Loucy (cell line): ENCODE results near the gene RNF11.

Experiments used
- H2AFZ ChIP-seq: fragments of 200-600 bp; sonication (generic); 2 replicates; pipeline ENCODE4 v1.6.0; 2016; ENCODE audit warnings: antibody characterized with exemption, mild to moderate bottlenecking, low read length, moderate library complexity
- H3F3A ChIP-seq: fragments of 200-600 bp; 2 replicates; pipeline ENCODE4 v1.6.0; 2016; ENCODE audit warnings: antibody characterized with exemption, low read depth, mild to moderate bottlenecking
- H3K27me3 ChIP-seq: fragments of 200-600 bp; sonication (generic); 2 replicates; pipeline ENCODE4 v1.6.1; 2014; ENCODE audit warnings: low read length, mild to moderate bottlenecking; ENCODE audit not compliant: insufficient read depth, poor library complexity, severe bottlenecking
- H3K36me3 ChIP-seq: fragments of 200-600 bp; sonication (generic); 2 replicates; pipeline ENCODE4 v1.6.1; 2016; ENCODE audit warnings: low read length; ENCODE audit not compliant: insufficient read depth
- H3K4me1 ChIP-seq: fragments of 200-600 bp; sonication (generic); 2 replicates; pipeline ENCODE4 v1.5.1; 2014; ENCODE audit warnings: low read length, mild to moderate bottlenecking; ENCODE audit not compliant: insufficient read depth, poor library complexity, severe bottlenecking
- H3K4me2 ChIP-seq: fragments of 200-600 bp; sonication (generic); 2 replicates; pipeline ENCODE4 v1.6.0; 2014; ENCODE audit warnings: antibody characterized with exemption, low read length, low read depth, mild to moderate bottlenecking; ENCODE audit not compliant: poor library complexity, severe bottlenecking
- H3K4me3 ChIP-seq: fragments of 200-600 bp; sonication (generic); 2 replicates; pipeline ENCODE4 v1.5.1; 2014; ENCODE audit warnings: low read length, mild to moderate bottlenecking, mixed read lengths; ENCODE audit not compliant: poor library complexity, severe bottlenecking
- H3K79me2 ChIP-seq: fragments of 200-600 bp; sonication (generic); 2 replicates; pipeline ENCODE4 v1.6.1; 2014; ENCODE audit warnings: low read length; ENCODE audit not compliant: insufficient read depth
- H3K9ac ChIP-seq: fragments of 200-600 bp; sonication (generic); 2 replicates; pipeline ENCODE4 v1.6.0; 2014; ENCODE audit warnings: mild to moderate bottlenecking, low read depth, low read length, moderate library complexity; ENCODE audit not compliant: poor library complexity, severe bottlenecking
- H3K9me2 ChIP-seq: fragments of 200-600 bp; sonication (generic); replicated peaks from 2 replicates; pipeline ENCODE4 v1.6.1; 2016; ENCODE audit warnings: low read depth, low read length, mixed read lengths
- H3K9me3 ChIP-seq: fragments of 200-600 bp; sonication (generic); 2 replicates; pipeline ENCODE4 v1.6.1; 2014; ENCODE audit warnings: mild to moderate bottlenecking, antibody characterized with exemption, low read length, low read depth; ENCODE audit not compliant: insufficient read depth
- H4K20me1 ChIP-seq: fragments of 200-600 bp; sonication (generic); 2 replicates; pipeline ENCODE4 v1.6.0; 2014; ENCODE audit warnings: antibody characterized with exemption, low read length, mild to moderate bottlenecking; ENCODE audit not compliant: insufficient read depth, poor library complexity, severe bottlenecking
- EZH2phosphoT487 ChIP-seq: fragments of 200-600 bp; IDR thresholded peaks from 2 replicates; pipeline ENCODE4 v1.6.1; 2018; ENCODE audit warnings: antibody characterized with exemption, mild to moderate bottlenecking, moderate library complexity, borderline replicate concordance
- TF ChIP-seq, protein P1 (sequence below): fragments of 200-600 bp; sonication (generic); conservative IDR thresholded peaks from 2 replicates; pipeline ENCODE4 v1.5.1; 2014; ENCODE audit warnings: mild to moderate bottlenecking, antibody characterized with exemption, low read length

RNF11 gene

DNA sequence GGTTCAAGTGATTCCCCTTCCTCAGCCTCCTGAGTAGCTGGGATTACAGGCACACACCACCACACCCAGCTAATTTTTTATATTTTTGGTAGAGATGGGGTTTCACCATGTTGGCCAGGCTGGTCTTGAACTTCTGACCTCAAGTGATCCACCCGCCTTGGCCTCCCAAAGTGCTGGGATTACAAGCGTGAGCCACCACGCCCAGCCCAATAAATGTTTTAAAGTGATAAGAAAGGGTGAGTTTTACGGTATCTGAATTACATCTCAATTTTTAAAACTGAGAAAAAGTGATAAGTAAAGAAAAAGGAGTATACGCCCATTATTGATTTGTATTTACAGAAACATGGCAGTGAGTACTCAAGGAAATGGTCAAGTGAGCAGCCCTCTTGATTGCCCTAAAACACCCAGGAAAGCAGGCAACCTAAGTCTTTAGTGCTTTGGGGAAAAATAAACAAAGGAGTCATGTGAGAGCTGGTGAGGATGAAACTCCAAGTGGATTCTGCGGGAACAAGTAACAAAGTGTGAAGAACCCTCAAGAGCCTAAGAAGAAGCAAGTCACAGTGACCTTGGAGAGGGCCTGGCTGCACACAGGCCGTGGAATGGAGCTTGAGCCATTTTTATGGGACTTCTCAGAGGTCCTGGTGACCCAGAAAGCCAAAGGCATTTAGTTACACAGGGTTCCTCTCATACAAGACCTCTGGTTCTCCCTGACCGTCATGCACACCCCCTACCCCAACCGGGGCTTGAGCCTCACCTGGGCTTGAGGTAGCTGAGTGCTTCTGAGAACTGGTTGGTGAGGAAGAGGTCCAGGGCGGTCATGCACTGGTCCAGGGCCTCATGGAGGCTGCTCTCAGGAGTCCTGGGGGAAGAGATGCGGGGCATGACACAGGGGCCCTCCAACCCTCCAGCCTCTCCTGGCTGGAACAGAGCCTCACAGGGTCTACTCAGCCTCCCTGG, 85.2 kb downstream of the RNF11 start:
- Histone ChIP-seq H3K4me2 (no peak overlapping the region), H3K36me3 (no peaks in the 10 kb centered on the region), H3K4me1 (peaks cover 10% of the 10 kb centered on the region), H2AFZ (no peak overlapping the region), H4K20me1 (no peaks in the 10 kb centered on the region), H3K9me3 (no peaks in the 10 kb centered on the region), H3F3A (no peaks in the 10 kb centered on the region), H3K4me3 (no peak overlapping the region), H3K9me2 (no peaks in the 10 kb centered on the region), H3K79me2 (no peaks in the 10 kb centered on the region), H3K9ac (no peak overlapping the region), H3K27me3 (no peaks in the 10 kb centered on the region)
- no peak for TF ChIP-seq EZH2phosphoT487
- TF ChIP-seq, protein P1, sequence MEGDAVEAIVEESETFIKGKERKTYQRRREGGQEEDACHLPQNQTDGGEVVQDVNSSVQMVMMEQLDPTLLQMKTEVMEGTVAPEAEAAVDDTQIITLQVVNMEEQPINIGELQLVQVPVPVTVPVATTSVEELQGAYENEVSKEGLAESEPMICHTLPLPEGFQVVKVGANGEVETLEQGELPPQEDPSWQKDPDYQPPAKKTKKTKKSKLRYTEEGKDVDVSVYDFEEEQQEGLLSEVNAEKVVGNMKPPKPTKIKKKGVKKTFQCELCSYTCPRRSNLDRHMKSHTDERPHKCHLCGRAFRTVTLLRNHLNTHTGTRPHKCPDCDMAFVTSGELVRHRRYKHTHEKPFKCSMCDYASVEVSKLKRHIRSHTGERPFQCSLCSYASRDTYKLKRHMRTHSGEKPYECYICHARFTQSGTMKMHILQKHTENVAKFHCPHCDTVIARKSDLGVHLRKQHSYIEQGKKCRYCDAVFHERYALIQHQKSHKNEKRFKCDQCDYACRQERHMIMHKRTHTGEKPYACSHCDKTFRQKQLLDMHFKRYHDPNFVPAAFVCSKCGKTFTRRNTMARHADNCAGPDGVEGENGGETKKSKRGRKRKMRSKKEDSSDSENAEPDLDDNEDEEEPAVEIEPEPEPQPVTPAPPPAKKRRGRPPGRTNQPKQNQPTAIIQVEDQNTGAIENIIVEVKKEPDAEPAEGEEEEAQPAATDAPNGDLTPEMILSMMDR, result no peak

DNA sequence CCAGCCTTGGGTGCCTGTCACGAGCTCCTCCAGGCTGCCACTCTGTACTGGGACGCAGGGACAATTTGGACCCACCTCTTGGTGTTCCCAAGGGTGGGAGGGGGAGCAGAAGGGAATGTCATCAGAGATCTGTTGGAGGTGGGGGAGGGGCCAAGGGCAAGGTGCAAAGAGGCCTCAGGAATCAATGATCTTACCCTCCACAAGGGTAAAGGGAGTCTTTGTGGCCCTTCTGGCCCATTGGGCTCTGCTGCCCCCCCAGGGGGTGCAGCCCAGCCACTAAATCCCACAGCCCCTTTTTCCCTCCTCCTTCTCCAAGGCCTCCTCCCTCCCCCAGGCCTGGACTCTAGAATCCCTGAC, 85.8 kb downstream of the RNF11 start:
- Histone ChIP-seq H3K4me1 (peaks cover 3% of the 10 kb centered on the region), H3K36me3 (no peaks in the 10 kb centered on the region), H4K20me1 (no peaks in the 10 kb centered on the region), H2AFZ (no peak overlapping the region), H3K27me3 (no peaks in the 10 kb centered on the region), H3K9me3 (no peaks in the 10 kb centered on the region), H3K79me2 (no peaks in the 10 kb centered on the region), H3K9me2 (no peaks in the 10 kb centered on the region), H3F3A (no peaks in the 10 kb centered on the region), H3K9ac (no peak overlapping the region), H3K4me2 (no peak overlapping the region), H3K4me3 (no peak overlapping the region)
- TF ChIP-seq EZH2phosphoT487, result no peak
- TF ChIP-seq, protein P1, result no peak

DNA sequence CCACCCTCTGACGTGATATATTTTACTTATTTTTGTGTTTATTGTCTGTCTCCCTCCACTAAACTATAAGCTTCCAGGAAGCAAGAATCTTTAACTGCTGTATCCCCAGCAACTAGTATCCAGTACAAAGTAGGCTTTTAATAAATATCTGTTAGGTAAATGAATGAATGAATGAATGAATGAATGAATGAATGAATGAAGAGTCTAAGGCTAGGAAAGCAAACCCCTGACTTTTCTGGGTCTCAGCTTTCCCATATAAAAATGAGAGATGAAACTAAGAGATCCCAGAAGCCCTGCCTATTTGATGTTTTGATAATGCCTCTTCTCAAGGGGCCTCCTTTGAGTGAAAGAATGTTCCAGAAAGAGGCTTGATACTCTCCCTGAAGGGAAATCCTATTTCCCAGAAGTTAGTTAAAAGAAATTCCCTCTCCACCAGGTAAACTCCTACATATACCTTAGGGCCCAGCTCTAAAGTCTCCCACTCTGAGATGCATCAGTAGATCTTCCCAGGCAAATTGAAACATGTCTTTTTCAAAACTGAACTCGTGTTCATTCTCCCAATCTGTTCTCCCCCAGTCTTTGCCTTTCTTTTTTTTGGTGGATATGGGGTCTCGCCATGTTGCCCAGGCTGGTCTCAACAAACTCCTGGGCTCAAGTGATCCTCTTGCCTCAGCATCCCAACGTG, 86.5 kb downstream of the RNF11 start:
- TF ChIP-seq EZH2phosphoT487, result no peak
- TF ChIP-seq, protein P1, result no peak
- no peaks in the 10 kb centered on the region for H3F3A ChIP-seq
- H4K20me1 ChIP-seq, result no peaks in the 10 kb centered on the region
- H3K9me3 ChIP-seq, result no peaks in the 10 kb centered on the region
- no peaks in the 10 kb centered on the region for H3K36me3 ChIP-seq
- H3K4me3 ChIP-seq, result no peak overlapping the region
- no peaks in the 10 kb centered on the region for H3K9me2 ChIP-seq
- no peaks in the 10 kb centered on the region for H3K27me3 ChIP-seq
- no peaks in the 10 kb centered on the region for H3K79me2 ChIP-seq
- H2AFZ ChIP-seq, result no peak overlapping the region
- no peak overlapping the region for H3K9ac ChIP-seq
- no peaks in the 10 kb centered on the region for H3K4me1 ChIP-seq
- H3K4me2 ChIP-seq, result no peak overlapping the region
